ENCODE results near the gene ZDHHC14.
"Not testable (repeated sequence)": the region's sequence is repeated elsewhere in the genome, so short reads cannot be mapped to it uniquely, and the experiment has no call there.

Gene ZDHHC14

GRCh38 chr6:157405986-157406385 lies 25.0 kb downstream of the ZDHHC14 start:
- FAIRE-seq (no peak), DNase-seq (ENCODE audit: low spot score) (no peak)

- FAIRE-seq (no peak), DNase-seq (ENCODE audit: low spot score) (no peak)
Measured at GRCh38 chr6:157406661-157407060, 25.7 kb downstream of the ZDHHC14 start.

GRCh38 chr6:157407646-157408045 lies 26.7 kb downstream of the ZDHHC14 start:
- DNase-seq (ENCODE audit: low spot score): no peak
- FAIRE-seq: no peak

- not testable (repeated sequence) for FAIRE-seq; DNase-seq (ENCODE audit: low spot score)
Measured at GRCh38 chr6:157408427-157408826, 27.4 kb downstream of the ZDHHC14 start.

GRCh38 chr6:157410045-157410444 lies 29.1 kb downstream of the ZDHHC14 start:
- DNase-seq (ENCODE audit: low spot score) (no peak), FAIRE-seq (no peak)

GRCh38 chr6:157411368-157411767 lies 30.4 kb downstream of the ZDHHC14 start:
- DNase-seq (ENCODE audit: low spot score): no peak
- FAIRE-seq: no peak

GRCh38 chr6:157412791-157413190 lies 31.8 kb downstream of the ZDHHC14 start:
- DNase-seq (ENCODE audit: low spot score) (no peak), FAIRE-seq (no peak)

- no peak for FAIRE-seq
- DNase-seq (ENCODE audit: low spot score): no peak
Measured at GRCh38 chr6:157420497-157420896, 39.5 kb downstream of the ZDHHC14 start.

GRCh38 chr6:157424491-157425020 lies 43.6 kb downstream of the ZDHHC14 start:
- DNase-seq (ENCODE audit: low spot score): no peak
- FAIRE-seq: no peak

GRCh38 chr6:157427969-157428368 lies 47.0 kb downstream of the ZDHHC14 start:
- DNase-seq (ENCODE audit: low spot score) (no peak), FAIRE-seq (no peak)

- FAIRE-seq (peak; percentile 82), DNase-seq (ENCODE audit: low spot score) (peak; percentile 82)
Measured at GRCh38 chr6:157428427-157429202, 47.6 kb downstream of the ZDHHC14 start.

GRCh38 chr6:157429248-157429647 lies 48.3 kb downstream of the ZDHHC14 start:
- no peak for FAIRE-seq

GRCh38 chr6:157430834-157431233 lies 49.8 kb downstream of the ZDHHC14 start:
- FAIRE-seq (no peak), DNase-seq (ENCODE audit: low spot score) (no peak)

More at GRCh38 chr6:157429248-157429647, 48.3 kb downstream of the ZDHHC14 start:
- no peak for DNase-seq (ENCODE audit: low spot score)

GRCh38 chr6:157432231-157432891 lies 51.4 kb downstream of the ZDHHC14 start:
- FAIRE-seq: no peak
- DNase-seq (ENCODE audit: low spot score): no peak

- DNase-seq (ENCODE audit: low spot score) (no peak), FAIRE-seq (no peak)
Measured at GRCh38 chr6:157432892-157433265, 51.9 kb downstream of the ZDHHC14 start.

GRCh38 chr6:157433678-157434081 lies 52.7 kb downstream of the ZDHHC14 start:
- FAIRE-seq (no peak), DNase-seq (ENCODE audit: low spot score) (no peak)

- no peak for DNase-seq (ENCODE audit: low spot score)
- FAIRE-seq: no peak
Measured at GRCh38 chr6:157434349-157435033, 53.5 kb downstream of the ZDHHC14 start.

GRCh38 chr6:157436219-157436943 lies 55.4 kb downstream of the ZDHHC14 start:
- FAIRE-seq: no peak
- DNase-seq (ENCODE audit: low spot score): no peak

- no peak for FAIRE-seq
- DNase-seq (ENCODE audit: low spot score): no peak
Measured at GRCh38 chr6:157436944-157437336, 56.0 kb downstream of the ZDHHC14 start.

- no peak for FAIRE-seq
- DNase-seq (ENCODE audit: low spot score): no peak
Measured at GRCh38 chr6:157438611-157439111, 57.7 kb downstream of the ZDHHC14 start.

- no peak for DNase-seq (ENCODE audit: low spot score)
- no peak for FAIRE-seq
Measured at GRCh38 chr6:157440171-157440570, 59.2 kb downstream of the ZDHHC14 start.

Measured in RCC 7860 (cell line).